Left ventricle myocardium inferior (tissue), 1 donor: ENCODE results near the gene GON7. TPM values are rescaled to one million over a fixed set of nuclear protein-coding genes. Genes with fewer than 3 reads are reported as not detected.

Experiments
- DNase-seq: peaks from one replicate; pipeline ENCODE4 v3.0.0-alpha.2; 2020
- H3K27ac ChIP-seq: fragments of 200-600 bp; replicated peaks from 2 replicates; pipeline ENCODE4 v1.8.0; 2021
- H3K27me3 ChIP-seq: fragments of 200-600 bp; 2 replicates; pipeline ENCODE4 v1.8.0; 2021; ENCODE audit warnings: low read depth
- H3K36me3 ChIP-seq: fragments of 200-600 bp; 2 replicates; pipeline ENCODE4 v1.8.0; 2021
- H3K4me1 ChIP-seq: fragments of 200-600 bp; 2 replicates; pipeline ENCODE4 v1.8.0; 2021
- H3K4me3 ChIP-seq: fragments of 200-600 bp; 2 replicates; pipeline ENCODE4 v1.8.0; 2021; ENCODE audit warnings: mild to moderate bottlenecking, moderate library complexity
- H3K9me3 ChIP-seq: fragments of 200-600 bp; replicated peaks from 2 replicates; pipeline ENCODE4 v1.8.0; 2021
- CTCF ChIP-seq: fragments of 200-600 bp; IDR thresholded peaks from 2 replicates; pipeline ENCODE4 v1.8.0; 2021; ENCODE audit warnings: antibody characterized with exemption, mild to moderate bottlenecking, borderline replicate concordance
- intact Hi-C: fragments of 100-400 bp; cut with micrococcal nuclease; formaldehyde crosslinking; loops from one replicate; pipeline ENCODE4 v1.11.0; 2022
- total RNA-seq: library from RNA; stranded (reverse); fragmentation: NEBNext Ultra II Directional; extraction: Animal tissue kit (Norgen Biotek cat#: 25700); gene quantifications from one replicate; pipeline ENCODE4 v1.2.1, GENCODE V29; 2021
- donor health status: DM: no; HTN: yes; CAD: no; lungs with severe emphysema.

The GON7 gene
- total RNA-seq, 1 donor from 2014 or later = 19.0 TPM

DNA sequence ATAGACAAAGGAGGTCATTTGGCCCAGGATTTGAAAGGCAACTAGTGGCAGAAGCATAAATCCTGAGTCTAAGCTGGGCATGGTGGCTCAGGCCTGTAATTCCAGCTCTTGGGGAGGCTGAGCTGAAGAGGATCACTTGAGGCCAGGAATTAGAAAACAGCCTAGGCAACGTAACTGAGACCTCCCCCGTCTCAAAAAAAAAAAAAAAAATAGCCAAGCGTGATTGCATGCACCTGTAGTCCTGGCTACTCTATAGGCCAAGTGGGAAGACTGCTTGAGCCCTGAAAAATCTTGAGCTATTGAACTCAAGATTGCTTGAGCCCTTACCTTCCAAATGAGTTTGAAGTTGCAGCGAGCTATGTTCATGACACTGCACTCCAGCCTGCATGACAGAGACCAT lies 7.8 kb downstream of the GON7 start:
- H3K4me3 ChIP-seq = no peak overlapping the region
- TF ChIP-seq CTCF = no peak
- peaks cover 11% of the 10 kb centered on the region for H3K36me3 ChIP-seq
- no peak overlapping the region for H3K27ac ChIP-seq
- no peaks in the 10 kb centered on the region for H3K9me3 ChIP-seq
- intact Hi-C loops = no loop called here
- peaks cover 4% of the 10 kb centered on the region for H3K4me1 ChIP-seq
- DNase-seq = no peak
- H3K27me3 ChIP-seq = no peaks in the 10 kb centered on the region

- Histone ChIP-seq H3K27ac (peak overlapping the region; percentile 63), H3K4me3 (no peak overlapping the region), H3K4me1 (peaks cover 1% of the 10 kb centered on the region), H3K27me3 (no peaks in the 10 kb centered on the region), H3K36me3 (peaks cover 17% of the 10 kb centered on the region), H3K9me3 (no peaks in the 10 kb centered on the region)
- no peak for DNase-seq
- TF ChIP-seq CTCF = no peak
- intact Hi-C loops = no loop called here
Measured at GRCh38 chr14:93195316-93195999, 11.4 kb downstream of the GON7 start.

- DNase-seq = no peak
- intact Hi-C loops = no loop called here
- Histone ChIP-seq H3K27me3 (no peaks in the 10 kb centered on the region), H3K4me1 (peaks cover 44% of the 10 kb centered on the region), H3K4me3 (no peak overlapping the region), H3K36me3 (peaks cover 45% of the 10 kb centered on the region), H3K27ac (no peak overlapping the region), H3K9me3 (no peaks in the 10 kb centered on the region)
- TF ChIP-seq CTCF = no peak
Measured at GRCh38 chr14:93186956-93187355, 19.9 kb downstream of the GON7 start.

GRCh38 chr14:93186466-93186865 lies 20.4 kb downstream of the GON7 start:
- DNase-seq = no peak
- TF ChIP-seq CTCF = no peak
- Histone ChIP-seq H3K4me3 (peak overlapping the region; percentile 91), H3K36me3 (peaks cover 47% of the 10 kb centered on the region), H3K9me3 (no peaks in the 10 kb centered on the region), H3K27ac (peak overlapping the region; percentile 97), H3K27me3 (no peaks in the 10 kb centered on the region), H3K4me1 (peaks cover 44% of the 10 kb centered on the region)
- intact Hi-C loops = no loop called here

DNA sequence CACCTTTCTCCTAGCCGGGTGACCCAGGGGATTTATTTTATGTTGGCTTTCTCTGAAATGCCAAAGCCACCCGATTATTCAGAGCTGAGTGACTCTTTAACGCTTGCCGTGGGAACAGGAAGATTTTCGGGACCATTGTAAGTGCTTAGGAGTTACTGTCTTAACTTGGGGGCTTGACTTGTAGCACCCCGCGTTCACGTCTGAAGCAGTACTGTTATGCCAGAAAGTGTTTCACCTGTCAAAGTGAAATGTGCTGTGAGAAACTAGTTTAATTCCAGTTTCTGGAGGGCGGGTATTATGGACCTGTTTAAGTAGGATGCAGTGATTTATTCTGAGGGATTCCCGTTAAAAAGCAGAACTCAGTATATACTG lies 21.5 kb downstream of the GON7 start:
- H3K36me3 ChIP-seq = peaks cover 41% of the 10 kb centered on the region
- intact Hi-C loops = no loop called here

More for the DNA sequence above, 21.5 kb downstream of the GON7 start:
- Histone ChIP-seq H3K27me3 (no peaks in the 10 kb centered on the region), H3K4me3 (peak overlapping the region; percentile 91), H3K4me1 (peaks cover 44% of the 10 kb centered on the region), H3K27ac (peak overlapping the region; percentile 97), H3K9me3 (no peaks in the 10 kb centered on the region)
- no peak for DNase-seq
- no peak for TF ChIP-seq CTCF
